Measurements from ENCODE around the gene CEP104. TPM values are rescaled to one million over a fixed set of nuclear protein-coding genes. Genes with fewer than 3 reads are reported as not detected.

CEP104 gene
- total and polyA plus RNA-seq, 9 of the 15 experiments (the other 6 are each of a cell fraction or from before 2014, with no cell fraction given): 11.2 to 63.4 (median 42.6) TPM

- TF ChIP-seq HEY1 (CRISPR knock-in tag; IDR thresholded peaks at IDR 0.05; ENCODE audit: borderline replicate concordance) (no peak), ZC3H8 (IDR thresholded peaks at IDR 0.05) (no peak), MTF1 (CRISPR knock-in tag; IDR thresholded peaks at IDR 0.05; ENCODE audit: borderline replicate concordance) (no peak), CHD4 (IDR thresholded peaks at IDR 0.05; ENCODE audit: insufficient read depth, insufficient replicate concordance, low read depth, low read length, poor library complexity, severe bottlenecking) (peak; percentile 13), BCOR (IDR thresholded peaks at IDR 0.05) (no peak), JUN (IDR thresholded peaks at IDR 0.05; ENCODE audit: borderline replicate concordance, low read depth, low read length) (peak; percentile 61; the same call in 1 of the 2 replicates), JUN (CRISPR knock-in tag; IDR thresholded peaks at IDR 0.05; ENCODE audit: borderline replicate concordance) (no peak; the same call in 1 of the 2 replicates), ZNF280B (CRISPR knock-in tag; IDR thresholded peaks at IDR 0.05) (no peak; the same call in 1 of the 2 replicates), ZNF584 (CRISPR knock-in tag; IDR thresholded peaks at IDR 0.05; ENCODE audit: low read depth) (no peak), ARID3A (IDR thresholded peaks at IDR 0.05; ENCODE audit: borderline replicate concordance, low read depth, low read length) (no peak), ZBTB1 (CRISPR knock-in tag; IDR thresholded peaks at IDR 0.05; ENCODE audit: borderline replicate concordance, low read depth) (peak; percentile 69; the same call in 1 of the 2 replicates), ELK3 (CRISPR knock-in tag; IDR thresholded peaks at IDR 0.05) (no peak), ZNF780A (CRISPR knock-in tag; IDR thresholded peaks at IDR 0.05) (no peak), HIVEP1 (CRISPR knock-in tag; IDR thresholded peaks at IDR 0.05) (no peak), SUPT5H (IDR thresholded peaks at IDR 0.05) (peak; percentile 19; the same call in 1 of the 2 replicates), ZBTB7A (IDR thresholded peaks at IDR 0.05; ENCODE audit: borderline replicate concordance, control insufficient read depth, low read depth, low read length) (peak; percentile 37; the same call in 1 of the 2 replicates), ZNF347 (CRISPR knock-in tag; IDR thresholded peaks at IDR 0.05; ENCODE audit: low read depth) (no peak), THRB (CRISPR knock-in tag; conservative IDR thresholded peaks at IDR 0.05) (no peak), NCOR1 (IDR thresholded peaks at IDR 0.05) (peak; percentile 57; the same call in 1 of the 2 replicates), ZNF263 (CRISPR knock-in tag; IDR thresholded peaks at IDR 0.05; ENCODE audit: borderline replicate concordance) (peak; percentile 29; the same call in 1 of the 2 replicates), ESRRB (CRISPR knock-in tag; IDR thresholded peaks at IDR 0.05; ENCODE audit: borderline replicate concordance) (no peak), TAF7 (tag; IDR thresholded peaks at IDR 0.05) (0 out of 2 replicates have a peak, but pooled peaks have one; percentile 13), MIER1 (IDR thresholded peaks at IDR 0.05; ENCODE audit: low read depth) (no peak)
Measured at GRCh38 chr1:3775490-3776230, 81.4 kb downstream of the CEP104 start (continued).
